22Rv1 (cell line): Measurements from ENCODE around the gene FOXO3B.
"Not testable (repeated sequence)": the region's sequence is repeated elsewhere in the genome, so short reads cannot be mapped to it uniquely, and the experiment has no call there.

Experiments used
- ZFX ChIP-seq: fragments of 450-650 bp; IDR thresholded peaks from 2 replicates; pipeline ENCODE4 v1.6.1; 2017; ENCODE audit warnings: antibody characterized with exemption, borderline replicate concordance
- TF ChIP-seq, protein P1 (sequence below): fragments of 450-650 bp; IDR thresholded peaks from 2 replicates; pipeline ENCODE4 v1.5.1; 2017; ENCODE audit warnings: mild to moderate bottlenecking

DNA sequence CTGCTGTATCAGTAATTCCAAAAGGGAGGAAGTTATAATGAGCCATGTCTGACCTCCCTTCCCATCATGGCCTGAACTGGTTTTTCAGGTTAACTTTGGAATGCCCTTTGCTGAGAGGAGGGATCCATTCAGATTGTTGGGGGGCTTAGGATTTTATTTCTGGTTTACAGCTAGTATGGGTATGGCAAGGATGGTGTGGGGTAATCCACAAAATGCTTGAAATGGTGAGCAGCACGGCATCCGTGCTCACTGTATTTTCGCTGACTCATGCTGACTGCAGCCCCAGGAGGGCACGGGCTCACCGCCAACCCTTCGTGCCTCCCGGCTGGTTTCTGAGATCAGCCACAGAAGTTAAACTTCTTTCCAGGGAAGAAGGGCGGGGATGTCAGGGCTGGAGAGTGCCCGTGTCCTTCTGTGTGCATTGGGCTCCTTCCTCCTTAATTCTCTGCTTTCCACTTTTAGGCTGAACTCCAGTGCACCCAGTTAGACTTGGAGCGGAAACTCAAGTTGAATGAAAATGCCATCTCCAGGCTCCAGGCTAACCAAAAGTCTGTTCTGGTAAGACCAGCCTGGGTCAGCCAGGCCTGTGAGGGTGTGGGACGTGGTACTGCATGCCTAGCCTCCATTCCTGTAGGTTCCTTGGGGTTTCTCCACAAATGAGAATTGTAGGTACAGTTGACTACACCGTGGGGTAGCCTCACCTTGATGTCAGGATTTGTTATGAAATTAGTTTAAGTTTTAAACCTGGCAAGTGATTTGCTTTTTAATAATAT lies 39.8 kb upstream of the FOXO3B start:
- TF ChIP-seq, protein P1, sequence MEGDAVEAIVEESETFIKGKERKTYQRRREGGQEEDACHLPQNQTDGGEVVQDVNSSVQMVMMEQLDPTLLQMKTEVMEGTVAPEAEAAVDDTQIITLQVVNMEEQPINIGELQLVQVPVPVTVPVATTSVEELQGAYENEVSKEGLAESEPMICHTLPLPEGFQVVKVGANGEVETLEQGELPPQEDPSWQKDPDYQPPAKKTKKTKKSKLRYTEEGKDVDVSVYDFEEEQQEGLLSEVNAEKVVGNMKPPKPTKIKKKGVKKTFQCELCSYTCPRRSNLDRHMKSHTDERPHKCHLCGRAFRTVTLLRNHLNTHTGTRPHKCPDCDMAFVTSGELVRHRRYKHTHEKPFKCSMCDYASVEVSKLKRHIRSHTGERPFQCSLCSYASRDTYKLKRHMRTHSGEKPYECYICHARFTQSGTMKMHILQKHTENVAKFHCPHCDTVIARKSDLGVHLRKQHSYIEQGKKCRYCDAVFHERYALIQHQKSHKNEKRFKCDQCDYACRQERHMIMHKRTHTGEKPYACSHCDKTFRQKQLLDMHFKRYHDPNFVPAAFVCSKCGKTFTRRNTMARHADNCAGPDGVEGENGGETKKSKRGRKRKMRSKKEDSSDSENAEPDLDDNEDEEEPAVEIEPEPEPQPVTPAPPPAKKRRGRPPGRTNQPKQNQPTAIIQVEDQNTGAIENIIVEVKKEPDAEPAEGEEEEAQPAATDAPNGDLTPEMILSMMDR, result not testable (repeated sequence)
- TF ChIP-seq ZFX, result not testable (repeated sequence)
